ENCODE measurements around the gene RGS10. TPM values are rescaled to one million over a fixed set of nuclear protein-coding genes. Genes with fewer than 3 reads are reported as not detected.

RGS10 gene
- total and polyA plus RNA-seq, 3 experiments from 2014 or later, result 127 to 182 (median 130) TPM

DNA sequence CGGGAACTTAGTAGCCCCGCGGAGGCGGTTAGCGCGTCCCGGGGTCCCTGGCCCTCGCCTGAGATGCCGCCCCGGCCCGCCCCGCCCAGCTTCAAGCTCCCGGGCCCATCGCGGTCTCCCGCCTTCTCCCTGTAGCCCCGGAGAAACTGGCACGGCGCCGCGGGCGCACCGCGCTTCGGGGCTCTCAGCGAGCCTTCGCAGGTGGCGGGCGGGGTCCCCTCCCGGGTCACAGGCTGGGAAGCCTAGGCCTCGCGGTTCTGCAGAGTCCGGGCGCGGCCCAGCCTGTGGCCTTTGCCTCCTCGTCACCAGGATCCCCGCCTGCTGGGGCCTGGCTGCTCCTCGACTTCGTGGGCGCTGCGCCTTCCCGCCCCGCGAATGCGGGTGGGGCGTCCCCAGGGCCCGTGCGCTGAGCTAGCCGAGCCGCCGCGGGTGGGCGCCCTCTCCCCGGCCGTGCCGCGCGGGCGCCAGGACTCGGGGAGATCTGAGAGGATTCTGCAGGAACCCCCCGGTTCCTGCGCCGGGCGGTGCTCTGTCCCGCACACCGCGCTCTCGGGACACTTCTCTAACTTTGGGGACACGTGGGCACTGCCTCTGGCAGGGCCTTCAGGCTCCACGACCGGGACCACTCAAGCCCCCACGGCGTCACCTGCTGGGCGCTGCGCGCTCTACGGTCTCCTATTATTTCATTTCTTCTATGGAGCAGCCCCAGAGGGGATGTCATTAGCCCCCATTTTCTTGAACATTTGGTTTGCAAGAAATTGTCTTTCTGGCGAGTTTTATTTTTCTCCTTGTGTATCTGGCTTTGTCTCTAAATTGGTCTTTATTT is 682 bp upstream of the RGS10 start:
- Histone ChIP-seq H3K27ac (ENCODE audit: low read depth, low read length) (peak overlapping the region; percentile 57), H3K4me1 (ENCODE audit: insufficient read depth, low read length) (peaks cover 31% of the 10 kb centered on the region), H3K9me3 (ENCODE audit: low read length) (no peaks in the 10 kb centered on the region), H3K27me3 (ENCODE audit: insufficient read depth, low read length, poor library complexity, severe bottlenecking) (no peaks in the 10 kb centered on the region), H3K4me3 (ENCODE audit: low read length) (peak overlapping the region; percentile 76), H3K36me3 (ENCODE audit: insufficient read depth, low read length) (no peaks in the 10 kb centered on the region)
- ChIA-PET CTCF (interaction anchor here (0.7 to 10.9 kb wide), 38 partner anchors 9 to 452 kb away, joined by 3 to 83 read pairs (median 5); partner anchors contain the start of genes BAG3, GRK5 and TIAL1), POLR2A (interaction anchor here (0.5 to 5.1 kb wide), 11 partner anchors 26 to 788 kb away, joined by 3 to 24 read pairs (median 6); partner anchors contain the start of genes CACUL1, GRK5, INPP5F and SFXN4)
- Mint-ChIP-seq H3K27ac (peak overlapping the region; percentile 79 to 99 (median 87)), H3K36me3 (peaks cover 0 to 12% (median 2%) of the 10 kb centered on the region in 3 donors), H3K4me3 (peak overlapping the region; percentile 88 to 98 (median 92)), H3K27me3 (peaks cover 0 to 12% of the 10 kb centered on the region in 2 donors), H3K4me1 (peaks cover 31 to 46% (median 37%) of the 10 kb centered on the region in 3 donors), H3K9me3 (no peaks in the 10 kb centered on the region)
- peak; percentile 38 to 75 (median 57) for DNase-seq

GRCh38 chr10:119541459-119542356 is 811 bp downstream of the RGS10 start:
- peaks cover 43 to 61% (median 50%) of the 10 kb centered on the region in 3 donors for H3K4me1 Mint-ChIP-seq
- Histone ChIP-seq H3K4me3 (ENCODE audit: low read length) (peak overlapping the region; percentile 76), H3K9me3 (ENCODE audit: low read length) (no peaks in the 10 kb centered on the region), H3K36me3 (ENCODE audit: insufficient read depth, low read length) (no peaks in the 10 kb centered on the region), H3K4me1 (ENCODE audit: insufficient read depth, low read length) (peaks cover 44% of the 10 kb centered on the region), H3K27ac (ENCODE audit: low read depth, low read length) (peak overlapping the region; percentile 57), H3K27me3 (ENCODE audit: insufficient read depth, low read length, poor library complexity, severe bottlenecking) (no peaks in the 10 kb centered on the region)
- CTCF ChIA-PET, result interaction anchor here (0.9 to 10.9 kb wide), 25 partner anchors 8 to 338 kb away, joined by 3 to 83 read pairs (median 7); partner anchors contain the start of genes BAG3 and GRK5
- no peaks in the 10 kb centered on the region for H3K9me3 Mint-ChIP-seq
- peaks cover 0 to 6% of the 10 kb centered on the region in 2 donors for H3K27me3 Mint-ChIP-seq
- peak overlapping the region; percentile 63 to 93 (median 83) for H3K27ac Mint-ChIP-seq
- H3K4me3 Mint-ChIP-seq, result peak overlapping the region; percentile 82 to 95 (median 91)
- H3K36me3 Mint-ChIP-seq, result peaks cover 0 to 16% (median 2%) of the 10 kb centered on the region in 3 donors
- POLR2A ChIA-PET, result interaction anchor here (0.5 to 5.1 kb wide), 12 partner anchors 24 to 488 kb away, joined by 3 to 24 read pairs (median 6); partner anchors contain the start of genes GRK5, INPP5F and SFXN4
- DNase-seq, result peak; percentile 18 to 67 (median 48)

DNA sequence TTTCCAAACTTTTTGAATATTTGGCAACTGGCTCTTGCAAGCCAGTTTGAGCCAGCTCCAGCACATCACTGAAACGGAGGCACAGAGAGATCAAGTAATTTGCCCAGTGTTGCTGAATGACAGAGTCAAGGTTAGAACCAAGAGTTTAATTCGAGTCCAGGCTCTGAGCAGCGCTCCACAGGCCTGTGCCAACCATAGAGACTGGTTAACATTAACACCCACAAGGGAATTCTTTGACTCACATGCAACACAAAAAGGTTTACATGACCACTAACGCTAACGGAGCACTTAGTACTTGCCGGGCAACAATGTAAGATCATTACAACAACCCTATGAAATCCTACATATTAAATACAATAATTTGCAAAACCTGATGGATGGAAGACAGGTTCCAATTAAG is 1.5 kb downstream of the RGS10 start:
- Mint-ChIP-seq H3K27me3 (peaks cover 0 to 5% of the 10 kb centered on the region in 2 donors), H3K4me3 (peak overlapping the region; percentile 82 to 95 (median 91)), H3K27ac (peak overlapping the region; percentile 63 to 93 (median 82)), H3K9me3 (no peaks in the 10 kb centered on the region), H3K36me3 (peaks cover 0 to 21% (median 2%) of the 10 kb centered on the region in 3 donors), H3K4me1 (peaks cover 50 to 68% (median 57%) of the 10 kb centered on the region in 3 donors)
- peak in 1 of 5 donors; percentile 24 for DNase-seq
- Histone ChIP-seq H3K36me3 (ENCODE audit: insufficient read depth, low read length) (peaks cover 5% of the 10 kb centered on the region), H3K9me3 (ENCODE audit: low read length) (no peaks in the 10 kb centered on the region), H3K27me3 (ENCODE audit: insufficient read depth, low read length, poor library complexity, severe bottlenecking) (no peaks in the 10 kb centered on the region), H3K27ac (ENCODE audit: low read depth, low read length) (no peak overlapping the region), H3K4me1 (ENCODE audit: insufficient read depth, low read length) (peaks cover 51% of the 10 kb centered on the region), H3K4me3 (ENCODE audit: low read length) (peak overlapping the region; percentile 76)
- ChIA-PET CTCF (interaction anchor here (0.9 to 10.9 kb wide), 10 partner anchors 14 to 334 kb away, joined by 3 to 83 read pairs (median 6); partner anchors contain the start of genes BAG3 and GRK5), POLR2A (interaction anchor here (0.5 to 5.1 kb wide), 4 partner anchors 24 to 331 kb away, joined by 3 to 24 read pairs (median 3); no protein-coding TSS in a partner anchor)

GRCh38 chr10:119540038-119540437 is 2.5 kb downstream of the RGS10 start:
- Histone ChIP-seq H3K36me3 (ENCODE audit: insufficient read depth, low read length) (peaks cover 7% of the 10 kb centered on the region), H3K27me3 (ENCODE audit: insufficient read depth, low read length, poor library complexity, severe bottlenecking) (no peaks in the 10 kb centered on the region), H3K9me3 (ENCODE audit: low read length) (no peaks in the 10 kb centered on the region), H3K4me3 (ENCODE audit: low read length) (peak overlapping the region; percentile 76), H3K27ac (ENCODE audit: low read depth, low read length) (no peak overlapping the region), H3K4me1 (ENCODE audit: insufficient read depth, low read length) (peaks cover 61% of the 10 kb centered on the region)
- H3K4me3 Mint-ChIP-seq, result peak overlapping the region in 6 of 7 donors; percentile 69 to 94 (median 90)
- CTCF ChIA-PET, result interaction anchor here (1.1 to 10.9 kb wide), 8 partner anchors 13 to 333 kb away, joined by 3 to 83 read pairs (median 7); partner anchors contain the start of gene GRK5
- no peak for DNase-seq
- H3K27ac Mint-ChIP-seq, result peak overlapping the region; percentile 3 to 89 (median 70)
- H3K9me3 Mint-ChIP-seq, result no peaks in the 10 kb centered on the region
- POLR2A ChIA-PET, result interaction anchor here (0.7 to 5.1 kb wide), 3 partner anchors 23 to 132 kb away, joined by 3 to 24 read pairs (median 5); no protein-coding TSS in a partner anchor
- H3K4me1 Mint-ChIP-seq, result peaks cover 60 to 71% (median 67%) of the 10 kb centered on the region in 3 donors
- H3K36me3 Mint-ChIP-seq, result peaks cover 0 to 30% (median 5%) of the 10 kb centered on the region in 3 donors
- H3K27me3 Mint-ChIP-seq, result no peaks in the 10 kb centered on the region

GRCh38 chr10:119539359-119539825 is 3.1 kb downstream of the RGS10 start:
- Histone ChIP-seq H3K27me3 (ENCODE audit: insufficient read depth, low read length, poor library complexity, severe bottlenecking) (no peaks in the 10 kb centered on the region), H3K9me3 (ENCODE audit: low read length) (no peaks in the 10 kb centered on the region), H3K27ac (ENCODE audit: low read depth, low read length) (peak overlapping the region; percentile 12), H3K36me3 (ENCODE audit: insufficient read depth, low read length) (peaks cover 7% of the 10 kb centered on the region), H3K4me3 (ENCODE audit: low read length) (peak overlapping the region; percentile 58), H3K4me1 (ENCODE audit: insufficient read depth, low read length) (peaks cover 63% of the 10 kb centered on the region)
- ChIA-PET CTCF (interaction anchor here (1.4 to 10.9 kb wide), 6 partner anchors 12 to 332 kb away, joined by 3 to 83 read pairs (median 7); partner anchors contain the start of gene GRK5), POLR2A (interaction anchor here (0.6 to 5.1 kb wide), 4 partner anchors 22 to 132 kb away, joined by 3 to 24 read pairs (median 6); no protein-coding TSS in a partner anchor)
- DNase-seq, result no peak
- peak overlapping the region; percentile 80 to 93 (median 85) for H3K4me3 Mint-ChIP-seq
- no peaks in the 10 kb centered on the region for H3K27me3 Mint-ChIP-seq
- H3K9me3 Mint-ChIP-seq, result no peaks in the 10 kb centered on the region
- peaks cover 61 to 74% (median 70%) of the 10 kb centered on the region in 3 donors for H3K4me1 Mint-ChIP-seq
- peaks cover 0 to 32% (median 7%) of the 10 kb centered on the region in 3 donors for H3K36me3 Mint-ChIP-seq
- peak overlapping the region; percentile 89 to 94 (median 93) for H3K27ac Mint-ChIP-seq

DNA sequence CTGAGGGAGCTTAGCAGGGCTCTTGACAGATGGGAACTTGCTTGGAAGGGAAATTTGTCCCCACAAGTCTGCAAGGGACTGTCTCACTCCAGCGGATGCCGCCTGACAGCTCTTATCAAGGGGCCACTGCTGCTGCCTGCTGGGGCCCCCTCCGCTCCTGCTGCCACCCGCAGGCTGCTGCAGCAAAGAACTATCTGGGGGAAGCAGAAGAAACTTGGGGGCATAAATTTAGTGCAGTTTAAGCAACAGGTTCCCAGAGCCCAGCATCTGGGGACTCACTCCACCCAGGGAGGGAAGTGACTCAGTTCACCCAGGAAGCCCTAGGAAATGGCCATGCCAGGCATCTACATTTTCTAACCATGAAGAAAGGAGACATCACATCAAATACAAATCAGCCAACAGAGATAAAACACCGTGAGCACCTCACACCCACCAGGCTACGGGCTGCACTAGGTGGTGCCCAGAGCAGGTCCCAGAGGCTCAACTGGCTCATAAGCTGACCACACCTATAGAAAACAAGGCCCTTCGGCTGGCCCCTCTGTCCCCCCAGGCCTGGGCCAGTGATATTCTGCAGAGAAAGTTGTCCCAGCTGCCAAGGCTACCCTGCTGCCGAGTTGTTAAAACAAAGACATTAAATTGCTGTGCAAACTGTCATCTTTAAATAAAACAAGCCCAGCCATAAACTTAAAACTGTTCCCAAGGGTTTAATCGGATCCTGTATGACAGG is 3.7 kb downstream of the RGS10 start:
- CTCF ChIA-PET, result interaction anchor here (0.7 to 10.9 kb wide), 10 partner anchors 11 to 340 kb away, joined by 3 to 83 read pairs (median 4); partner anchors contain the start of gene GRK5
- H3K27ac Mint-ChIP-seq, result peak overlapping the region; percentile 89 to 95 (median 94)
- peak in 3 of 5 donors; percentile 12 to 59 (median 56) for DNase-seq
- no peaks in the 10 kb centered on the region for H3K27me3 Mint-ChIP-seq
- Histone ChIP-seq H3K9me3 (ENCODE audit: low read length) (no peaks in the 10 kb centered on the region), H3K27ac (ENCODE audit: low read depth, low read length) (peak overlapping the region; percentile 12), H3K4me3 (ENCODE audit: low read length) (peak overlapping the region; percentile 58), H3K27me3 (ENCODE audit: insufficient read depth, low read length, poor library complexity, severe bottlenecking) (no peaks in the 10 kb centered on the region), H3K4me1 (ENCODE audit: insufficient read depth, low read length) (peaks cover 64% of the 10 kb centered on the region), H3K36me3 (ENCODE audit: insufficient read depth, low read length) (peaks cover 7% of the 10 kb centered on the region)
- no peaks in the 10 kb centered on the region for H3K9me3 Mint-ChIP-seq
- POLR2A ChIA-PET, result interaction anchor here (0.5 to 5.1 kb wide), 7 partner anchors 13 to 54 kb away, joined by 3 to 24 read pairs (median 5); no protein-coding TSS in a partner anchor
- peaks cover 0 to 32% (median 7%) of the 10 kb centered on the region in 3 donors for H3K36me3 Mint-ChIP-seq
- peak overlapping the region; percentile 80 to 93 (median 85) for H3K4me3 Mint-ChIP-seq
- H3K4me1 Mint-ChIP-seq, result peaks cover 62 to 74% (median 70%) of the 10 kb centered on the region in 3 donors

All from CD8-positive, alpha-beta memory T cell (primary cell).